Renal cortex interstitium (tissue), 11 donors: ENCODE measurements around the gene CLEC2L. TPM values are rescaled to one million over a fixed set of nuclear protein-coding genes. Genes with fewer than 3 reads are reported as not detected.

Experiments used
- DNase-seq, 11 donors: peaks; one replicate each; pipeline ENCODE4 v3.0.0-alpha.2; 2013; ENCODE audit warnings: low read depth in 9 of 11, low spot score in 4 of 11; ENCODE audit errors: extremely low read depth in 1 of 11
- polyA plus RNA-seq, 3 donors: library from polyadenylated mRNA; unstranded; fragments of 120-200 nt; gene quantifications; one replicate each; pipeline ENCODE4 v1.2.1, GENCODE V29; 2013; ENCODE audit not compliant: insufficient read length in 3 of 3

CLEC2L gene
- polyA plus RNA-seq, 3 donors = 1.00 to 1.3 (median 1.0) TPM

DNA sequence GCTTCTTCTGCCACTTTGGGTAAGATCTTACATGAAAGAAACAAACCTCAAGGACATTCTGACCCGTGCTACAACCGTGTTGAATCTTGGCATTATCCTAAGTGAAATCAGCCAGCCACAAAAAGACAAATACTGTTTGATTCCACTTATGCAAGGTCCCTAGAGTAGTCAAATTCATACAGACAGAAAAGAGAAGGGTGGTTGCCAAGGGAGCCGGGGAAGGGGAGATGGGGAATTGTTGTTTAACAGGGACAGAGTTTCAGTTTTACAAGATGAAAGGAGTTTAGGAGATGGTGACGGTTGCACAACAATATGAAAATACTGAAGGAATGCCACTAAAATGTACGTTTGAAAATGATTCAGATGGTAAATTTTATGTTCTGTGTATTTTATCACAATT lies 12.2 kb upstream of the CLEC2L start:
- DNase-seq = no peak

DNA sequence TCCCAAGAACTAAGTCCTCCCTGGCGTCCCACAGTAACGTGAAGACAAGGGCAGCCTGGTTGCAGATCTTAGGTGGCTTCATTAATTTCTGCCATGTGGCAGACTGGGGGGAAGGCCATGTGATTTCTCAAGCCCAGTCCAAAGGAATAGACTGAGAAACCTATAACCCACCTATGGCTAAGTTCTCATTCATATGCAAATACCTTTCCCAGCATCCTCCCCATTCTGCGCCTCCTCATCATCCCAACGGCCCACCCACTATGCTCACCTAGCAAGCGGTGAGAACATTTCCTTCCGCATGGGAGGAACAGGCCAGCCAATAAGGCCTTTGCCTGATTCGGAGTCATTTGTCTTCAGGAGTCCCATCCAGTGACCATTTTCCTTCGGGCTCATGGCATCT lies 8.2 kb upstream of the CLEC2L start:
- DNase-seq = no peak

- no peak for DNase-seq
Observed at GRCh38 chr7:139521439-139521838, 2.0 kb upstream of the CLEC2L start.

- DNase-seq = no peak
Observed at GRCh38 chr7:139522830-139523198, 671 bp upstream of the CLEC2L start.

- no peak for DNase-seq
Observed at GRCh38 chr7:139523968-139524815, 707 bp downstream of the CLEC2L start.

GRCh38 chr7:139525239-139525638 lies 1.8 kb downstream of the CLEC2L start:
- no peak for DNase-seq

DNA sequence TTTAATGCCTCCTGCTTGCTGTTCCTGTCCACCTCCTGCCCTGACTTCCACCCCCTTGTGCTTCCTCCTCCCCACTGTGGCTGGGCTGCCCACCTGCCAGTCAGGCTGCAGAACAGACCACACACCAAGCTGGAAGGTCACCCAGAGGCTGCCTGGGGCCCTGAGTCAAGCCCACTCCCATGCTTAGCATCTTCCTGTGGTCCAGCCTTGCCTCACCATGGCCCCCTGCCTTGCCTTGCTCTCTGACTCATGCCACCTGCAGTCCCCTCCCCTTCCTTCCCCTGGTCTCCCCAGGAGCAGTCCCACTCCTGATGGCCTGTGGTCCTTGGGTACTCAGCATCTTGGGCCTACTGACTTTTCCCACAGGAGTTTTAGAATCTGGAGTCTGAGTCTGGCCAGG lies 2.3 kb downstream of the CLEC2L start:
- no peak for DNase-seq

DNA sequence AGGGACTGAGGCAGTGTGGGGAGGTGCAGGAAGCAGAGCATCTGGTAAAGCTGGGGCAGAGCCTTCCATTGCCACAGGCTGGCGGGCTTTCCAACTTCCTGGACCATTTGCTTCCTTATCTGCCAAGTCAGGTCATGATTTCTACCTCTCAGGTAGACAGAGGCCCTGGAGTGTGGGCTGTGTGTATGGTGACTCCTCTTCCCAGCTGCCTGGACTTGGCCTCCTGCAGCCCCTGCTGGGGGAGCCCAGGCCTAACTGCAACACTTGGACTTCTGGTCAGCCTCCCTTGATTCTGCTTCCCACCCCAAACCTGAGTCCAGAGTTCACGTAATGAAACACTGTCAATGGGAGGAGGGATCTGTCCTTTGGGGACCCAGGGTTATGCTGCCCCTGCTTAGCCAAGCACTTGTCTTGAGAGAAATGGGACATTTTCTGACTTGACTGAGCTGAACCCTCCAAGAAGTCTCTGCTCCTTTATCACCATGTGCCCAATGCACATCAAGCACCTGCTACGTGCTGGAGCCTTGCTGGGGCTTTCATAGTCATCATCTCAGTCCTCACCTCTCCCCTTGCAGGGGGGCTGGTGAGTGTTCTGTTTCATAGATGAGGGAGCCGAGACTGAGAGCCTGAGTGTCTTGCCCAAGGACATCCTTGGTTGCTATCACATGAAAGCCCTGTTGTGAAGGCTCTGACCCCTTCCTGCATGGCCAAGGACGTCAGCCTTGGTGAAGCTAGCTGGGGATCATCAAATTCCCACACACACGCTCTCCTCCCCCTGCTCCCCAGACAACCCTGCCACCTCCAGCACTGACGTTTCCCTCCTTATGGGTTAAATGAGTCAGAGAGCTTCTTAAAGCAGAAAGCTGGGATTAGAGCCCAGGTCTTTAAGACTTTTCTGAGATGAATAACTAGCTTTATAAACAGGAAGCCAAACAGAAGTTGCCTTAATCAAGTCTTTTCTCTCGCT lies 3.4 kb downstream of the CLEC2L start:
- no peak for DNase-seq

DNA sequence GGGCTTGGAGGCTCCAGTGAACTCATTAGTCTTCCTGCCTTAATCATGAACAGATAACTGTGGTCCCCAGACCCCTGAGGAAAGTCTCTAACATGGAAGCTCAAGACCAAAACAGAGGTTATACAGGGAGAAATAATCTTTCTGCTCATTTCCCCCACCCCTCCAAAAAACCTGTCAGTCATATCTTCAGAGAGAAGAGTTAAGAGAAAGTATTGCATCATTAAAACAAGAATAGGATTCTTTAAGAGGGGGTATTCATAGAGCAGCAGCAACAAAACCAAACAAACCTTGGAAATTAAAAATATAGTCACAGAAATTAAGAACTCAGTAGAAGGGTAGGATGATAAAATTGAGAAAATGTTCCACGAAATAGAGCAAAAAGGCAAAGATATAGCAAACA lies 7.6 kb downstream of the CLEC2L start:
- no peak for DNase-seq

DNA sequence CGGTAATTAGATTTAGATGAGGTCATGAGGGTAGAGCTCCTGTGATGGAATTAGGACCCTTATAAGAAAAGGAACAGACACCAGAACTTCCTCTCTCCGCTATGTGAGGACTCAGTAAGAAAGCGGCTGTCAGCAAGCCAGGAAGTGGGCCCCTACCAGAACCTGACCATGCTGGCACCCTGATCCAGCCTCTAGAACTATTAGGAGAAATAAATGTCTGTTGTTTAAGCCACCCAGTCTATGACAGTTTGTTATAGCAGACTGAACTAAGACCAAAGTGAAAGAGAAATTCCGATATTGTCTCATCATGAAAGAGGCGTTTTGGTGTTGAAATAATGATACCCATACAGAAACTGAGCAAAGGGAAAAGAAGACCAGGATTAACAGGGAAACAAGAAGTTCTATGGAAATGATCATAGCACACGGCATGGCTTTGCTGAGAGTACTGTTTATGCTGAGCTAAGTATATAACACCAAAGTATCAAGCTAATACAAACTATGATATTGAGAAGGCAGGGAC lies 9.2 kb downstream of the CLEC2L start:
- no peak for DNase-seq

DNA sequence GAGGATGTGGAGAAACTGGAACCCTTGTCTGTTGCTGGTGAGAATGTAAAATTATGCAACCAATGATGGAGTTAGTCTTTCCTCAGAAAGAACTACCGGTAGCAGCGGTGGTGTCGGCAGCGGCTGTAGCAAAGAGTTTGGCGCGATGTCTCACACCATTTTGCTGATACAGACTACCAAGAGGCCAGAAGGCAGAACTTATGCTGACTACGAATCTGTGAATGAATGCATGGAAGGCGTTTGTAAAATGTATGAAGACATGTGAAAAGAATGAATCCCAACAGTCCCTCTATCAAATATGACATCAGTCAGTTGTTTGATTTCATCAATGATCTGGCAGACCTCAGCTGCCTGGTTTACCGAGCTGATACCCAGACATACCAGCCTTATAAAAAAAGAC lies 10.6 kb downstream of the CLEC2L start:
- no peak for DNase-seq

DNA sequence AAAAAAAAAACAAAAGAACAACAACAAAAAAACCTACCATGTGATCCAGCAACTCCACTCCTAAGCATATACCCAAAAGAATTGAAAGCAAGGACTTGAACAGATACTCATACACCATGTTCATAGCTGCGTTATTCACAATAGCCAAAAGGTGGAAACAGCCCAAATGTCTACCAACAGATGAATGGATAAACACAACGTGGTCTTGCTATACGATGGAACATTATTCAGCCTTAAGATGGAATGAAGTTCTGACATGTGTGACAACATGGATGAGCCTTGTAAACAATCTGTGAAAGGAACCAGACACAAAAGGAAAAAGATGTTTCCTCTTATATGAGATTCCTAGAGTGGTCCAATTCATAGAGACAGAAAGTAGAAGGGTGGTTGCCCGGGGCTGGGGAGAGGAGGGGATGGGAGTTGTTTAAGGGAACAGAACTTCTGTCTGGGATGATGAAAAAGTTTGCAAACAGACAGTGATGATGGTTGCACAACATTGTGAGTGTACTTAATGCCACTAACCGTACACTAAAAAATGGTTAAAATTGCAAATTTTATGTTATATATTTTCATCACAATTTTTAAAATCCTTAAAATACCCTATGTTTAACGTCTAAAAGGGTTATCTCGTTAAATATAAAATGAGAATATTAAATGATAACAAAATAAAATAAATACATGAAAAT lies 11.6 kb downstream of the CLEC2L start:
- no peak for DNase-seq

DNA sequence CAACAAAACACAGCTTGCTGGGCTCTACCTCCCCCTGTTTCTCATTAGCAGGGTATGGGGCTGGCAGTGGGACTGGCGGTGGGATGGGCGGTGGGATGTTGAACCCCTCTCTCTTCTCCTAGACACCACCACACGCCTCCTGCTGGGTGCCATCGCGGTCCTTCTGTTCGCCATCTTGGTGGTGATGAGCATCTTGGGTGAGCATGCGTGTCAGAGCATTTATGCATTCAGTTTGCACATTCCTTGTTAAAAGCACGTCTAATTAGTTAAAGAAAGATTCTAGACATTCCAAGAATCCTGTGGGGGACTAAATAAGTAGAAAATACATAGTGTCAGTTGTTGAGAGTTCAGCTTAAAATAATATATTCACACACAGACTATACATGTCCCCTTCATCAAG lies 12.7 kb downstream of the CLEC2L start:
- DNase-seq = no peak

- no peak for DNase-seq
Observed at GRCh38 chr7:139538881-139539635, 15.6 kb downstream of the CLEC2L start.

GRCh38 chr7:139540203-139540602 lies 16.7 kb downstream of the CLEC2L start:
- DNase-seq = no peak

- DNase-seq = no peak
Observed at GRCh38 chr7:139541600-139542307, 18.3 kb downstream of the CLEC2L start.

DNA sequence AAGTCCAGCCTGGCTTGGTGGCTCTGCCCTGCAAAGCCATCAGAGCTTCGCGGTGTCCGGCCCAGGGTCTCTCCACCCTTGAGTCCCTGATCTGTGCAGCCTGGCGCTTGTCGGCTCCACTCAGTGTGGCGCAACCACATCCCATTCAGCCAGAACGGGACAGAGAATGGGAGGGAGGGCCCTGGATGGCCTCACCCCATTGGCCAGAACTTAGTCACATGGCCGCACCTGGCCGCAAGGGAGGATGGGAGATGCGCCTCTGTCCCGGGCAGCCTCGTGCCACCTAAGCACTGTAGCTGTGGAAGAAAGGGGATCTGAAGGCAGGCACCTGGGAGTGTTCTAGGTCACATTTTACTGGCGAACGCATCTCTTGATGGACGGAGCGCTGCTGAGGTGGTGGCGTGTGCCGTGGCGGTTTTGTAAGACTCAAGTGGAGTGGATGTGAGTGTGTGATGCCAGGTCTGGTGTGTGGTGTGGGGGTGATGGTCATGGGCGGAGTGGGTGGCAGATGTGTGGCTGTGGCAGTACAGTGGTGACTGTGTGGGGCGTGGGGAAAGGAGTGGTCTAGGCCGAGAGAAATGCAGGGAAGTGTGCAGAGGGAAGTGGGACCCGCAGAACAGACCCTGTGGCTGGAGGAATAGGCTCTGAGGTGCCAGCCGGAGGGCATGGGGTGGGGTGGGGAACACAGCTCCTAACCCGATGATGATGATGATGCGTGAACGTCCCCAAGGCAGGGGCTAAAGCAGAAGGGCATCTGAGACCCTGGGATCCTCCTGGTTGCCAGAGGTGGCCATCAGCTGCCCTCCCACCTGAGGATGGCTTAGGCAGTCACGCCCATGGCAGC lies 19.0 kb downstream of the CLEC2L start:
- DNase-seq = no peak
